ENCODE data around the gene CELSR3. TPM values are rescaled to one million over a fixed set of nuclear protein-coding genes. Genes with fewer than 3 reads are reported as not detected.

Gene CELSR3
- total RNA-seq, 2 experiments from 2014 or later, result 4.9 to 5.0 TPM

- H3K36me3 Mint-ChIP-seq (ENCODE audit: low read depth), result peaks cover 27% of the 10 kb centered on the region
- intact Hi-C loops (cut with DNase I, micrococcal nuclease), result no loop called here
These were observed 37.9 kb downstream of the CELSR3 start for GRCh38 chr3:48624767-48625166.

DNA sequence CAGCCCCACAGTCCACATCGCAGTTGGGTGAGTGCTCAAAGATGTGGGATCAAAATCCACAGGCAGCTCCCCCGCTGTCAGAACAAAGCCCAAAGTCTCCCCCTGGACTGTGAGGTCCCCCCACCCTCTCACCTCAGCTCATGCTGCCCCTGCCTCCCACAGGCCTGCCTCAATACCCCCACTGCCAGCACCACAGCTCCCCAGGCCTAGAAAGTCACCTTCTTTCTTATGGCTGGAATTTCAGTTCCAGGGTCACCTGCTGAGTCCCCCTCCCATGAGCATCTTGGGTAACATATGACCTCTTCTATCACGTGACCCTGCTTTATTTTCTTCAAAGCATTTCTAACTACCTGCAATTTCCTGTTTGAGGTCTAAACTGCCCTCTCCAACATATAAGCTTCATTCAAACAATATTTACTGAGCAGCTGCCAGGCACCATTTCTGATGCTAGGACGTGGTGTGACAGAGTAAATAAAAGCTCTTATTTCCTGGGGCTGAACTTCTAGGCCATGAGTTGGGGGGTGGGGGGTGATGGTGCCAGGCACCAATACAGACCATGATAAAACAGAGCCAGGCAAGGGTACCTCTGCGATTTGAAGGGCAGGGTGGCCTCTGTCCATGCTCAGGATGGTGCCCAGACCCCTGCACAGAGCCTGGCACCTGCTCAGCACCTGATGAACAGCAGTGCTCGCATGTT lies 38.7 kb downstream of the CELSR3 start:
- Histone ChIP-seq H3K36me3 (ENCODE audit: insufficient read depth, low read length) (peaks cover 17% of the 10 kb centered on the region), H3K27me3 (ENCODE audit: control insufficient read depth in 1 of 2, insufficient read depth in 2 of 2, low read length in 2 of 2) (no peaks in the 10 kb centered on the region), H3K4me3 (ENCODE audit: low read length) (no peak overlapping the region), H3K4me1 (ENCODE audit: insufficient read depth, low read length) (peaks cover 8% of the 10 kb centered on the region), H3K27ac (ENCODE audit: low read depth in 1 of 2, low read length in 2 of 2) (no peak overlapping the region), H3K9me3 (ENCODE audit: control insufficient read depth in 1 of 2, insufficient read depth in 1 of 2, low read length in 2 of 2) (peaks cover 0 to 14% of the 10 kb centered on the region in 2 experiments)
- ChIA-PET CTCF (no interaction called here), POLR2A (interaction anchor here (1.0 kb wide), 1 partner anchor 12 kb away, joined by 4 read pairs; the partner anchor contains the start of gene SLC26A6)
- Mint-ChIP-seq H3K36me3 (ENCODE audit: low read depth) (peaks cover 21% of the 10 kb centered on the region), H3K27ac (no peak overlapping the region), H3K4me3 (no peak overlapping the region), H3K4me1 (ENCODE audit: low read depth) (peaks cover 4% of the 10 kb centered on the region), H3K9me3 (no peaks in the 10 kb centered on the region), H3K27me3 (no peaks in the 10 kb centered on the region)
- intact Hi-C loops (cut with DNase I, micrococcal nuclease), result no loop called here
- DNase-seq (no peak), ATAC-seq (ENCODE audit: poor library complexity) (no peak)
- TF ChIP-seq CTCF (IDR thresholded peaks at IDR 0.05), result no peak

More at GRCh38 chr3:48624767-48625166, 37.9 kb downstream of the CELSR3 start:
- H3K36me3 ChIP-seq (ENCODE audit: insufficient read depth, low read length), result peaks cover 18% of the 10 kb centered on the region
- H3K27ac Mint-ChIP-seq, result no peak overlapping the region
- no peak overlapping the region for H3K27ac ChIP-seq (ENCODE audit: low read depth in 1 of 2, low read length in 2 of 2)
- no peaks in the 10 kb centered on the region for H3K27me3 Mint-ChIP-seq
- ATAC-seq (ENCODE audit: poor library complexity) (no peak), DNase-seq (no peak)
- TF ChIP-seq CTCF (IDR thresholded peaks at IDR 0.05), result no peak
- H3K4me1 Mint-ChIP-seq (ENCODE audit: low read depth), result peaks cover 4% of the 10 kb centered on the region
- H3K9me3 ChIP-seq (ENCODE audit: control insufficient read depth in 1 of 2, insufficient read depth in 1 of 2, low read length in 2 of 2), result peaks cover 0 to 10% of the 10 kb centered on the region in 2 experiments
- peaks cover 8% of the 10 kb centered on the region for H3K4me1 ChIP-seq (ENCODE audit: insufficient read depth, low read length)
- no peak overlapping the region for H3K4me3 ChIP-seq (ENCODE audit: low read length)
- H3K27me3 ChIP-seq (ENCODE audit: control insufficient read depth in 1 of 2, insufficient read depth in 2 of 2, low read length in 2 of 2), result no peaks in the 10 kb centered on the region
- H3K9me3 Mint-ChIP-seq, result no peaks in the 10 kb centered on the region
- H3K4me3 Mint-ChIP-seq, result no peak overlapping the region
- ChIA-PET POLR2A (interaction anchor here (1.0 kb wide), 1 partner anchor 11 kb away, joined by 4 read pairs; the partner anchor contains the start of gene SLC26A6), CTCF (no interaction called here)

GRCh38 chr3:48621461-48621869 lies 41.2 kb downstream of the CELSR3 start, which contains the start of gene TMEM89:
Gene TMEM89 (minus strand): TSS chr3:48621769. CDS start chr3:48621756, 13 bp downstream.
- Mint-ChIP-seq H3K27me3 (no peaks in the 10 kb centered on the region), H3K27ac (no peak within 1 kb of the TSS), H3K9me3 (no peaks in the 10 kb centered on the region), H3K36me3 (ENCODE audit: low read depth) (peaks cover 2% of the 10 kb centered on the region), H3K4me3 (no peak within 1 kb of the TSS), H3K4me1 (ENCODE audit: low read depth) (peaks cover 4% of the 10 kb centered on the region)
- intact Hi-C loops (cut with DNase I, micrococcal nuclease), result no loop called here
- H3K4me1 ChIP-seq (ENCODE audit: insufficient read depth, low read length), result peaks cover 8% of the 10 kb centered on the region
- TF ChIP-seq CTCF (IDR thresholded peaks at IDR 0.05), result no peak
- CTCF ChIA-PET, result no interaction called here
- H3K27ac ChIP-seq (ENCODE audit: low read depth in 1 of 2, low read length in 2 of 2), result no peak within 1 kb of the TSS
- ATAC-seq (ENCODE audit: poor library complexity) (no peak), DNase-seq (no peak)
- POLR2A ChIA-PET, result no interaction called here
- H3K36me3 ChIP-seq (ENCODE audit: insufficient read depth, low read length), result peaks cover 3% of the 10 kb centered on the region
- H3K4me3 ChIP-seq (ENCODE audit: low read length), result no peak within 1 kb of the TSS
- H3K9me3 ChIP-seq (ENCODE audit: control insufficient read depth in 1 of 2, insufficient read depth in 1 of 2, low read length in 2 of 2), result peaks cover 20 to 32% of the 10 kb centered on the region in 2 experiments
- H3K27me3 ChIP-seq (ENCODE audit: control insufficient read depth in 1 of 2, insufficient read depth in 2 of 2, low read length in 2 of 2), result no peaks in the 10 kb centered on the region
